OCI-LY7 (cell line): ENCODE results near the gene SYT15B.
"Not testable (repeated sequence)": the region's sequence is repeated elsewhere in the genome, so short reads cannot be mapped to it uniquely, and the experiment has no call there.

ENCODE experiments used
- EZH2phosphoT487 ChIP-seq: fragments of 200-600 bp; sonication (generic); IDR thresholded peaks from 2 replicates; pipeline ENCODE4 v1.6.1; 2018; ENCODE audit warnings: low read depth, borderline replicate concordance, mild to moderate bottlenecking, mixed run types, antibody characterized with exemption, low read length, moderate library complexity, mixed read lengths
- TF ChIP-seq, protein P1 (sequence below): fragments of 200-600 bp; sonication (generic); conservative IDR thresholded peaks from 2 replicates; pipeline ENCODE4 v1.5.1; 2014; ENCODE audit warnings: mild to moderate bottlenecking, antibody characterized with exemption, low read length, moderate library complexity, mixed read lengths

GRCh38 chr10:47763554-47764175 is at the start of gene SYT15B:
- TF ChIP-seq, protein P1, sequence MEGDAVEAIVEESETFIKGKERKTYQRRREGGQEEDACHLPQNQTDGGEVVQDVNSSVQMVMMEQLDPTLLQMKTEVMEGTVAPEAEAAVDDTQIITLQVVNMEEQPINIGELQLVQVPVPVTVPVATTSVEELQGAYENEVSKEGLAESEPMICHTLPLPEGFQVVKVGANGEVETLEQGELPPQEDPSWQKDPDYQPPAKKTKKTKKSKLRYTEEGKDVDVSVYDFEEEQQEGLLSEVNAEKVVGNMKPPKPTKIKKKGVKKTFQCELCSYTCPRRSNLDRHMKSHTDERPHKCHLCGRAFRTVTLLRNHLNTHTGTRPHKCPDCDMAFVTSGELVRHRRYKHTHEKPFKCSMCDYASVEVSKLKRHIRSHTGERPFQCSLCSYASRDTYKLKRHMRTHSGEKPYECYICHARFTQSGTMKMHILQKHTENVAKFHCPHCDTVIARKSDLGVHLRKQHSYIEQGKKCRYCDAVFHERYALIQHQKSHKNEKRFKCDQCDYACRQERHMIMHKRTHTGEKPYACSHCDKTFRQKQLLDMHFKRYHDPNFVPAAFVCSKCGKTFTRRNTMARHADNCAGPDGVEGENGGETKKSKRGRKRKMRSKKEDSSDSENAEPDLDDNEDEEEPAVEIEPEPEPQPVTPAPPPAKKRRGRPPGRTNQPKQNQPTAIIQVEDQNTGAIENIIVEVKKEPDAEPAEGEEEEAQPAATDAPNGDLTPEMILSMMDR, result not testable (repeated sequence)
- not testable (repeated sequence) for TF ChIP-seq EZH2phosphoT487
